Endodermal cell (in vitro differentiated cells): ENCODE measurements around the gene LYPD1. TPM values are rescaled to one million over a fixed set of nuclear protein-coding genes. Genes with fewer than 3 reads are reported as not detected.

Experiments used
- DNase-seq: peaks from one replicate; pipeline ENCODE4 v3.0.0-alpha.2; 2017
- H3K27ac ChIP-seq: 2 replicates; pipeline ENCODE4 v1.5.1; 2013; ENCODE audit warnings: mild to moderate bottlenecking, low read depth, low read length, moderate library complexity
- H3K27me3 ChIP-seq: 2 replicates; pipeline ENCODE4 v1.6.1; 2013; ENCODE audit warnings: mild to moderate bottlenecking, low read length, moderate library complexity; ENCODE audit not compliant: insufficient read depth, control insufficient read depth, poor library complexity, severe bottlenecking
- H3K36me3 ChIP-seq: 2 replicates; pipeline ENCODE4 v1.7.0; 2013; ENCODE audit warnings: mild to moderate bottlenecking, low read length, moderate library complexity; ENCODE audit not compliant: control insufficient read depth, insufficient read depth
- H3K4me1 ChIP-seq: one replicate; pipeline ENCODE4 v1.7.0; 2013; ENCODE audit warnings: low read length; ENCODE audit not compliant: control insufficient read depth, insufficient read depth
- H3K4me3 ChIP-seq: 2 replicates; pipeline ENCODE4 v1.5.1; 2013; ENCODE audit warnings: mild to moderate bottlenecking, low read length, moderate library complexity
- H3K9ac ChIP-seq: 2 replicates; pipeline ENCODE4 v1.6.1; 2013; ENCODE audit warnings: mild to moderate bottlenecking, low read length, moderate library complexity; ENCODE audit not compliant: poor library complexity, severe bottlenecking; ENCODE audit errors: extremely low read depth
- H3K9me3 ChIP-seq: 2 replicates; pipeline ENCODE4 v1.6.1; 2013; ENCODE audit warnings: mild to moderate bottlenecking, low read length, moderate library complexity; ENCODE audit not compliant: control insufficient read depth
- H3K27ac Mint-ChIP-seq: 2 replicates; pipeline ENCODE4 v1.8.0; 2020; ENCODE audit warnings: mixed read lengths
- H3K27me3 Mint-ChIP-seq: 2 replicates; pipeline ENCODE4 v1.8.0; 2021; ENCODE audit warnings: mild to moderate bottlenecking, mixed read lengths; ENCODE audit not compliant: insufficient read depth
- H3K36me3 Mint-ChIP-seq: 2 replicates; pipeline ENCODE4 v1.8.0; 2020; ENCODE audit warnings: low read depth, mixed read lengths
- H3K4me1 Mint-ChIP-seq: 2 replicates; pipeline ENCODE4 v1.8.0; 2020; ENCODE audit warnings: mixed read lengths
- H3K4me3 Mint-ChIP-seq: 2 replicates; pipeline ENCODE4 v1.8.0; 2020; ENCODE audit warnings: mild to moderate bottlenecking, moderate library complexity, mixed read lengths
- H3K9me3 Mint-ChIP-seq: 2 replicates; pipeline ENCODE4 v1.8.0; 2020; ENCODE audit warnings: mild to moderate bottlenecking, mixed read lengths
- whole genome bisulfite sequencing, 2 experiments: methylation state at CpG; one replicate each; pipeline versions ENCODE4 v1.1.5 to v1.1.7; 2013; ENCODE audit warnings: missing lambda C conversion rate in 2 of 2, mixed read lengths in 1 of 2; ENCODE audit not compliant: insufficient coverage in 1 of 2, insufficient read length in 1 of 2; 5-methylcytosine and 5-hydroxymethylcytosine counted together
- total RNA-seq, 2 donors: library from RNA; stranded (reverse); fragmentation: NEBNext Ultra II Directional in 1 of 2; extraction: Animal tissue kit (Norgen Biotek cat#: 25700) in 1 of 2; gene quantifications; 2 replicates in 1 of 2; 3 replicates in 1 of 2; pipeline ENCODE4 v1.2.1, GENCODE V29; 2021
- TF ChIP-seq, protein P1 (sequence below): fragments of 200-600 bp; sonication (generic); conservative IDR thresholded peaks from 2 replicates; pipeline ENCODE4 v1.5.0; 2021; ENCODE audit warnings: antibody characterized with exemption, mild to moderate bottlenecking

Gene LYPD1
- total RNA-seq, 2 donors from 2014 or later, result 2.0 to 2.4 TPM

DNA sequence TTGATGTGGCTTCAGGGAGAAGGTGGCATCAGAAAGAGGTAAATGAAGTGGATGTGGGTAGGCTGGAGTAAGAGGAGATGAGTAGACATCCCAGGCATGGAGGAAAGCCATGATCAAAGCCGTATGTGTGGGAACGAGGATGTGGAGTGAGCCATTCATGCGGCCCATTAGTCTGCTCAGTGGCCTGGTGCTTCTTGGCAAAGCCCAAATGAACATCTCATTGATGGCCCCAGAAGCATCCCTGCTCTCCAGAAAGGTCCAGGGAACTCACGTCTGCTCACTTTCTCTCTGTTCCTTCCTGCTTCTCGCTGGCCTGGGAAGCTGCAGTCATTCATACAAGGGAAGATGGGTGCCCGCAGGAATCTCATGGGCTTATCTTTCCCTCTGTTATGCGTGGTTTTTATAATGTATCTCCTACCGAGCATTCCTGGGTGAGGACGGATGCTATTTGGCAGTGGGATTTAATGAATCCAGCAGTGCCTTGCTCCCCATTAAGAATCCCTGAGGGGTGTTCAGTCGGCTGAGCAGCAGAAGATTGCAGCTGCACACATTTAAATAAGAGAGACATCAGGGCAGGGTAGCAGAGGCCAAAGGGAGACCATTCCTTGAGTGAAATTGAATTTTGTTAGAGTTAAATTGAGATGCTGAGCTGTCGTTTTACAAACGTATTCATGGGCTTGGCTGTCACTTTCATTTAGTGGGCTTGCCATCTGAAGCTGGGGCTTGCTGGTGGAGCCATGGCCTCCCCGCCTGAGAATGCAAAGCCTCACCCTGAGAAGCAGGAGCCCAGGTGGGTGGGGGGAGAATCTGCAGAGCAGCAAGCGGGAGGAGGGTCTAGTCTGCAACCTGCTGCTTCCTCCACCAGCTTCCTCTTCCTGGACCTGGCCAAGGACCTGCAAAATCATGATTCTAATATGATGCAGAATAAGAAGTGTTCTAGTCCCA is 64.5 kb downstream of the LYPD1 start:
- no peak overlapping the region for H3K4me3 Mint-ChIP-seq
- H3K36me3 ChIP-seq, result no peaks in the 10 kb centered on the region
- H3K27ac Mint-ChIP-seq, result no peak overlapping the region
- no peaks in the 10 kb centered on the region for H3K9me3 Mint-ChIP-seq
- no peaks in the 10 kb centered on the region for H3K36me3 Mint-ChIP-seq
- no peaks in the 10 kb centered on the region for H3K27me3 ChIP-seq
- H3K4me3 ChIP-seq, result no peak overlapping the region
- H3K4me1 Mint-ChIP-seq, result peaks cover 33% of the 10 kb centered on the region
- peaks cover 18% of the 10 kb centered on the region for H3K4me1 ChIP-seq
- no peak overlapping the region for H3K27ac ChIP-seq
- WGBS, 2 experiments, result 78 to 79% methylated on average over 8 to 14 of the region's 14 CpGs
- H3K9ac ChIP-seq, result no peak overlapping the region
- DNase-seq, result no peak
- H3K9me3 ChIP-seq, result no peaks in the 10 kb centered on the region
- TF ChIP-seq, protein P1, sequence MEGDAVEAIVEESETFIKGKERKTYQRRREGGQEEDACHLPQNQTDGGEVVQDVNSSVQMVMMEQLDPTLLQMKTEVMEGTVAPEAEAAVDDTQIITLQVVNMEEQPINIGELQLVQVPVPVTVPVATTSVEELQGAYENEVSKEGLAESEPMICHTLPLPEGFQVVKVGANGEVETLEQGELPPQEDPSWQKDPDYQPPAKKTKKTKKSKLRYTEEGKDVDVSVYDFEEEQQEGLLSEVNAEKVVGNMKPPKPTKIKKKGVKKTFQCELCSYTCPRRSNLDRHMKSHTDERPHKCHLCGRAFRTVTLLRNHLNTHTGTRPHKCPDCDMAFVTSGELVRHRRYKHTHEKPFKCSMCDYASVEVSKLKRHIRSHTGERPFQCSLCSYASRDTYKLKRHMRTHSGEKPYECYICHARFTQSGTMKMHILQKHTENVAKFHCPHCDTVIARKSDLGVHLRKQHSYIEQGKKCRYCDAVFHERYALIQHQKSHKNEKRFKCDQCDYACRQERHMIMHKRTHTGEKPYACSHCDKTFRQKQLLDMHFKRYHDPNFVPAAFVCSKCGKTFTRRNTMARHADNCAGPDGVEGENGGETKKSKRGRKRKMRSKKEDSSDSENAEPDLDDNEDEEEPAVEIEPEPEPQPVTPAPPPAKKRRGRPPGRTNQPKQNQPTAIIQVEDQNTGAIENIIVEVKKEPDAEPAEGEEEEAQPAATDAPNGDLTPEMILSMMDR, result no peak
- no peaks in the 10 kb centered on the region for H3K27me3 Mint-ChIP-seq

DNA sequence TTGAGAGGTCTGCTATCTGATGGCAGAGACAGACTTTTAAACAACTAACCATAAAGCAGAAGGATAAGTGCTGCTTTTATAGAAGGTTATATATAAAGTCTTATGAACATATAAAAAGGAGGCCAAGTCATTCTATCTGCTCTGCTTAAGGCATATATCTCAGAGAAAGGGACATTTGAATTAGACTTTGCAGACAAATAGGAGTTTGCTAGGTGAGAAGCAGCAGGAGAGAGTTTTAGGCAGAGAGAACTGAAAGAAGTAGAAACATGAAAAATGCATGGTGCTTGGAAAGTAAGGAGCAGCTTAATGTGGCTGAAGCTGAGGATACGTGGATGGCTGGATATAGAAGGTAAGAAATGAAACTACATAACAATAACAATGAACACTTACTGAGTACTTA is 65.4 kb downstream of the LYPD1 start:
- DNase-seq, result no peak
- H3K4me3 ChIP-seq, result no peak overlapping the region
- no peak overlapping the region for H3K27ac Mint-ChIP-seq
- peaks cover 18% of the 10 kb centered on the region for H3K4me1 ChIP-seq
- no peaks in the 10 kb centered on the region for H3K36me3 Mint-ChIP-seq
- TF ChIP-seq, protein P1, result no peak
- no CpG with 5 or more reads among the region's 1 CpG for WGBS, 2 experiments
- no peaks in the 10 kb centered on the region for H3K27me3 ChIP-seq
- no peaks in the 10 kb centered on the region for H3K9me3 Mint-ChIP-seq
- H3K4me3 Mint-ChIP-seq, result no peak overlapping the region
- no peak overlapping the region for H3K9ac ChIP-seq
- no peaks in the 10 kb centered on the region for H3K27me3 Mint-ChIP-seq
- H3K4me1 Mint-ChIP-seq, result peaks cover 33% of the 10 kb centered on the region
- no peaks in the 10 kb centered on the region for H3K36me3 ChIP-seq
- H3K27ac ChIP-seq, result no peak overlapping the region
- H3K9me3 ChIP-seq, result no peaks in the 10 kb centered on the region

DNA sequence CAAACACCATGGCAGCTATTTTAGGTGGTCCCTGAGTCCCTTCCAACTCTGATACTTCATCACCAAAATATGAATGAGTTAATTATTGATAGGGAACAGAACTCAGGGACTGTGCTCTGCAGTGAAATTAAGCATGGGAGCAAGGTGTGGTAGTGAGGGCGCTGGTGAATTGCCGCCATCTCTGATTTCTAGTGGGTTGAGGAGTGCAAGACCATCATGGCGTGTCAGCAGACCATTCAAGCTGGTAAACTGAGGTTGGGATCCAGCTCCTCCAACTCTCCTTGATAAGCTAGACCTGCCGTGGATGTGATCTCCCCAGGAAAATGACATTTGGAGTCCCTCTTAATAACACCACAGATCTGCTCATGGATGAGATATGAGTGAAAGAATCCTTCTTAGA is 70.4 kb downstream of the LYPD1 start:
- H3K27ac ChIP-seq, result no peak overlapping the region
- H3K4me3 ChIP-seq, result no peak overlapping the region
- peaks cover 3% of the 10 kb centered on the region for H3K36me3 Mint-ChIP-seq
- no peak overlapping the region for H3K9ac ChIP-seq
- DNase-seq, result no peak
- no peaks in the 10 kb centered on the region for H3K27me3 Mint-ChIP-seq
- peaks cover 6% of the 10 kb centered on the region for H3K9me3 Mint-ChIP-seq
- H3K36me3 ChIP-seq, result no peaks in the 10 kb centered on the region
- H3K27ac Mint-ChIP-seq, result no peak overlapping the region
- H3K27me3 ChIP-seq, result no peaks in the 10 kb centered on the region
- H3K4me1 Mint-ChIP-seq, result peaks cover 5% of the 10 kb centered on the region
- peaks cover 14% of the 10 kb centered on the region for H3K9me3 ChIP-seq
- no peak overlapping the region for H3K4me3 Mint-ChIP-seq
- TF ChIP-seq, protein P1, result no peak
- H3K4me1 ChIP-seq, result no peaks in the 10 kb centered on the region
- 91 to 92% methylated on average over 3 to 4 of the region's 4 CpGs for WGBS, 2 experiments
